Loucy (cell line): ENCODE measurements around the gene MTARC1.

ENCODE experiments used
- H2AFZ ChIP-seq: fragments of 200-600 bp; sonication (generic); 2 replicates; pipeline ENCODE4 v1.6.0; 2016; ENCODE audit warnings: antibody characterized with exemption, mild to moderate bottlenecking, low read length, moderate library complexity
- H3F3A ChIP-seq: fragments of 200-600 bp; 2 replicates; pipeline ENCODE4 v1.6.0; 2016; ENCODE audit warnings: antibody characterized with exemption, low read depth, mild to moderate bottlenecking
- H3K27me3 ChIP-seq: fragments of 200-600 bp; sonication (generic); 2 replicates; pipeline ENCODE4 v1.6.1; 2014; ENCODE audit warnings: low read length, mild to moderate bottlenecking; ENCODE audit not compliant: insufficient read depth, poor library complexity, severe bottlenecking
- H3K36me3 ChIP-seq: fragments of 200-600 bp; sonication (generic); 2 replicates; pipeline ENCODE4 v1.6.1; 2016; ENCODE audit warnings: low read length; ENCODE audit not compliant: insufficient read depth
- H3K4me1 ChIP-seq: fragments of 200-600 bp; sonication (generic); 2 replicates; pipeline ENCODE4 v1.5.1; 2014; ENCODE audit warnings: low read length, mild to moderate bottlenecking; ENCODE audit not compliant: insufficient read depth, poor library complexity, severe bottlenecking
- H3K4me2 ChIP-seq: fragments of 200-600 bp; sonication (generic); 2 replicates; pipeline ENCODE4 v1.6.0; 2014; ENCODE audit warnings: antibody characterized with exemption, low read length, low read depth, mild to moderate bottlenecking; ENCODE audit not compliant: poor library complexity, severe bottlenecking
- H3K4me3 ChIP-seq: fragments of 200-600 bp; sonication (generic); 2 replicates; pipeline ENCODE4 v1.5.1; 2014; ENCODE audit warnings: low read length, mild to moderate bottlenecking, mixed read lengths; ENCODE audit not compliant: poor library complexity, severe bottlenecking
- H3K79me2 ChIP-seq: fragments of 200-600 bp; sonication (generic); 2 replicates; pipeline ENCODE4 v1.6.1; 2014; ENCODE audit warnings: low read length; ENCODE audit not compliant: insufficient read depth
- H3K9ac ChIP-seq: fragments of 200-600 bp; sonication (generic); 2 replicates; pipeline ENCODE4 v1.6.0; 2014; ENCODE audit warnings: mild to moderate bottlenecking, low read depth, low read length, moderate library complexity; ENCODE audit not compliant: poor library complexity, severe bottlenecking
- H3K9me2 ChIP-seq: fragments of 200-600 bp; sonication (generic); replicated peaks from 2 replicates; pipeline ENCODE4 v1.6.1; 2016; ENCODE audit warnings: low read depth, low read length, mixed read lengths
- H3K9me3 ChIP-seq: fragments of 200-600 bp; sonication (generic); 2 replicates; pipeline ENCODE4 v1.6.1; 2014; ENCODE audit warnings: mild to moderate bottlenecking, antibody characterized with exemption, low read length, low read depth; ENCODE audit not compliant: insufficient read depth
- H4K20me1 ChIP-seq: fragments of 200-600 bp; sonication (generic); 2 replicates; pipeline ENCODE4 v1.6.0; 2014; ENCODE audit warnings: antibody characterized with exemption, low read length, mild to moderate bottlenecking; ENCODE audit not compliant: insufficient read depth, poor library complexity, severe bottlenecking
- CTCF ChIP-seq: fragments of 200-600 bp; sonication (generic); conservative IDR thresholded peaks from 2 replicates; pipeline ENCODE4 v1.5.1; 2014; ENCODE audit warnings: mild to moderate bottlenecking, antibody characterized with exemption, low read length
- EZH2phosphoT487 ChIP-seq: fragments of 200-600 bp; IDR thresholded peaks from 2 replicates; pipeline ENCODE4 v1.6.1; 2018; ENCODE audit warnings: antibody characterized with exemption, mild to moderate bottlenecking, moderate library complexity, borderline replicate concordance

MTARC1 gene

GRCh38 chr1:220827445-220828178, 40.9 kb downstream of the MTARC1 start:
- Histone ChIP-seq H3K36me3 (no peaks in the 10 kb centered on the region), H3K9me3 (no peaks in the 10 kb centered on the region), H3K27me3 (no peaks in the 10 kb centered on the region), H4K20me1 (no peaks in the 10 kb centered on the region), H3K9ac (no peak overlapping the region), H3F3A (no peaks in the 10 kb centered on the region), H3K79me2 (no peaks in the 10 kb centered on the region), H3K4me3 (no peak overlapping the region), H3K4me1 (no peaks in the 10 kb centered on the region), H2AFZ (no peak overlapping the region), H3K4me2 (no peak overlapping the region), H3K9me2 (no peaks in the 10 kb centered on the region)
- no peak for TF ChIP-seq EZH2phosphoT487
- no peak for TF ChIP-seq CTCF

GRCh38 chr1:220828179-220828490, 41.4 kb downstream of the MTARC1 start:
- no peaks in the 10 kb centered on the region for H3K79me2 ChIP-seq
- no peaks in the 10 kb centered on the region for H4K20me1 ChIP-seq
- no peaks in the 10 kb centered on the region for H3K36me3 ChIP-seq
- H3K9me2 ChIP-seq, result no peaks in the 10 kb centered on the region
- no peaks in the 10 kb centered on the region for H3K4me1 ChIP-seq
- no peak overlapping the region for H3K9ac ChIP-seq
- H2AFZ ChIP-seq, result no peak overlapping the region
- H3K9me3 ChIP-seq, result no peaks in the 10 kb centered on the region
- no peak overlapping the region for H3K4me3 ChIP-seq
- TF ChIP-seq EZH2phosphoT487 (no peak), CTCF (no peak)
- no peaks in the 10 kb centered on the region for H3K27me3 ChIP-seq
- no peak overlapping the region for H3K4me2 ChIP-seq
- H3F3A ChIP-seq, result no peaks in the 10 kb centered on the region

- Histone ChIP-seq H3K4me2 (no peak overlapping the region), H3K4me1 (no peaks in the 10 kb centered on the region), H2AFZ (no peak overlapping the region), H4K20me1 (no peaks in the 10 kb centered on the region), H3K79me2 (no peaks in the 10 kb centered on the region), H3K9ac (no peak overlapping the region), H3K9me3 (no peaks in the 10 kb centered on the region), H3F3A (no peaks in the 10 kb centered on the region), H3K36me3 (no peaks in the 10 kb centered on the region), H3K4me3 (no peak overlapping the region), H3K9me2 (no peaks in the 10 kb centered on the region), H3K27me3 (no peaks in the 10 kb centered on the region)
- TF ChIP-seq CTCF, result no peak
- TF ChIP-seq EZH2phosphoT487, result no peak
These were observed 42.4 kb downstream of the MTARC1 start for GRCh38 chr1:220828950-220829586.
